Astrocyte of the hippocampus (primary cell): ENCODE data around the gene CCDC141.
A peak's percentile ranks its signal among the peaks of the same experiment; 100 is the strongest.
"Not testable (repeated sequence)": the region's sequence is repeated elsewhere in the genome, so short reads cannot be mapped to it uniquely, and the experiment has no call there.

Experiments used
- DNase-seq: peaks from one replicate; pipeline ENCODE4 v3.0.0; 2011; ENCODE audit warnings: low read depth, low spot score

The CCDC141 gene

GRCh38 chr2:179045602-179046001, 4.3 kb downstream of the CCDC141 start:
- DNase-seq, result not testable (repeated sequence)

DNA sequence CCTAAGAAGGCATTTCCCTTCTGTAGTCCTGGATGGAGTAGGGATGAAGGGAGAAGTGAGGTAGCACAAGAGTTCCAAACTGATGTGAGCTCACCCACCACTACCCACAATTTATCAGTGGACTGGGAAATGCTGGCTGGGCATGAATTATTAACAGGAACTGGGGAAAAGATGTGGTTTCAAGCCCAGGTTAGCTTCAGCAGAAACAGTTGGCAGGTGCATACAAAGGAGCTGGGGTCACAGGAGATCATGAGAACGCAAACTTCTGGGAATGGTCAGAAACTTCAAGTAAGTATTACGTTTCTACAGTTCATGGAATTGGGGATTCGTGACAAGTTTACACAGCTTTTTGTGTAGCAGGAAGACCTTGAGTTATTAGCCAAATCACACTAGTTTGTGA, 5.4 kb downstream of the CCDC141 start:
- DNase-seq, result no peak

GRCh38 chr2:179037807-179038206, 12.1 kb downstream of the CCDC141 start:
- DNase-seq, result no peak

DNA sequence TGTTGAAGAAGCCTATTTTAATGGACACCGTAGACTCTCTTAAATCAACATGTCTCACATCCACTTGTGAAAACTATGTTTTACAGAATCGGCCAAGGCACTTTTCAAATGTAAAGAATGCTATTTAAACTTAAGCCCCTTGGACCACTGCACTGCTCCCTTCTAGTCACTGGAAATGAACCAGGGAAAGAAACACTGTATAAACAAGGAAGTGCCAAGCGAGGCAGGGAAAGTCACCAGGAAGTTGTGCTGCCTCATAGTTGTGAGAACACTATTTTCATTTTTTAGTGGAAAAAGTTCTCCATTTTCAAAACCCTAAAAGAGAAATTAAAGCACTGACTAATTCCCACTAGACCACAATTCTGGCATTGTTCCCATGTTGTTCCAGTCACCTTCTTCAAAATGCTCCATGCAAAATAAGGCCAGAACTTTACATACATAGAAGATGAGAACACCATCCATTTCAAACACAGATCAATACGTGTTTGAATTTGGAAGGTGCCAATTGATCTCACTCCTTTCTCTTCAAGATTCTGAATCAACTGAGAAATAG, 13.5 kb downstream of the CCDC141 start:
- no peak for DNase-seq

GRCh38 chr2:179031731-179032408, 18.1 kb downstream of the CCDC141 start:
- no peak for DNase-seq

DNA sequence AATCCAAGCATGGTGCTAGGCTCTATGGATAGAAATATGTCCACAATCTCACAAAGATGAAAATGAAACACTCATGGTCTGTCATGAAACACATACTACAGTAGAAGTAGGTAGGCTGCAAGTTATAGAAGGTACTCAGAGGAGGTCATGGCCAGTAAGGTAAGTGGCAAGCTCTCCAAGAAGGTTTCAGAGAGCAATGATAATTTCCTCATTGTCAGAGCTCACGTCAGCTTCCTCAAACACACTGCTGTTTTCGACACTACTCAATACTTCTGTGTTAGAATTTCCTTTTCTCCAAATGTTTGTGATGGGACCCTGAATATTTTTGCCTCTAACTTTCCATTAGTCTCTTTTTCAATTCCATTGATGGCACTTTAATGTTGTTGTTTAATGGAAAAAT, 25.5 kb downstream of the CCDC141 start:
- no peak for DNase-seq

DNA sequence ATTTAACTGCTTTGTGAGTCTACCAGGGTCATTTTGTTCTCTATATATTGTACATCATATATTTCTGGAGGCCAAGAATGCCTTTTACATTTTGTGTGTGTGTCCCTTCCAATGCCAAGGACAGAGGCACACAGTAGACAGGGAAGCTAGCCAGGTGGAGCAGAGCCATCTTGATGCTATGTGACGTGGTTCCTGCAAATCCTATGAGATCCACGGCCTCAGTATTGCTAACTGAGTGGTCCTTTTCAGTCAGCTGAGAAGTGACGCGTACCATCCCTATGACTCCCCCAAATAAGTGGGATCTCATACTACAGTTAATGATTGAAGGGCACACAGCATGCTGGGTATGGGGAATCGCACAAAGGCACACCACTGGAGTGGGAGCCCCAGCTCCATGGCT, 27.3 kb downstream of the CCDC141 start:
- DNase-seq, result no peak

DNA sequence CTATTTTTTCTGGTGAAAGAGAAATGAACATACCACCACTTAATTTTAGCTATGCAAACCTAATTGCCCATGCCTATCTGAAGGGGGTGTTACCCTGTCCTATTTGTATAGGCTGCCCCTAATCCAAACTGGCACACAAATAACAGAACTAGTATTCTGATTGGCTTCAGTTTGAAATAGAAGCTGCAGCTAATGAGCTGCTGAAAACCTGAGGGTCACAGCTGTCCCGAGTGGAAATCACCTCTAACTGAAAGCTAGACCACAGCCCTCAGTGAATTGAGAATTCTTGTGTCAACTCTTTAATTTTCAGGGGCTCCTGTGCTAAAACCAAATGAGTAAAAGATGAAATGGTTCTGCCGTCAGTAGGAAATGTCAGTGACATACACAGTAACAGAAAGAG, 28.7 kb downstream of the CCDC141 start:
- no peak for DNase-seq

DNA sequence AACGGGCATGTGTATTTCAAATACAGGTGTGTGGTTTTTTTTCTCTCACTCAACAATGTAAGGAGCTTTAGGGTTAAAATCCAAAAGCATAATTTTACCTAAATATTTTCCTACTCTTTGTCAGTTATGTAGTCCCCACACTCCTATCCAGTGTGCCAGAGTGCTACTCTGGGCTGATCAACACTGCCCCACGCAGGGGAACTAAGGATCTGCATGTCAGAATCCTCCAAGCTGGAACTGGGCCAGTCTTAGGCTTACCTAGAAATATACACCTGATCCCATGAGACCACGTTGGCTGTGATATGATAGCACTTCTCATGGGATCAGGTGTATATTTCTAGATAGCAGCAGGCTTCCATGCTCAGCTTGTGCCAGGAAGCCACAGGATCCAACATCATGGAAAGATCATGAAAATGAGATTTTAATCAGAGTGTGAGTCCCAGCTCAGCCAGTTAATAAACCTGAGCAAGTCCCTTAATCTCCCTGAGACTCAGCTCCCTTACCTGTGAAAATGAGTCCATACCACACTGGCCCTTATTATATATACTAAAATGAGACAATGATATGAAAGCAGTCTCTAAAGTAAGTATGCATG, 29.7 kb downstream of the CCDC141 start:
- DNase-seq, result peak; percentile 10

DNA sequence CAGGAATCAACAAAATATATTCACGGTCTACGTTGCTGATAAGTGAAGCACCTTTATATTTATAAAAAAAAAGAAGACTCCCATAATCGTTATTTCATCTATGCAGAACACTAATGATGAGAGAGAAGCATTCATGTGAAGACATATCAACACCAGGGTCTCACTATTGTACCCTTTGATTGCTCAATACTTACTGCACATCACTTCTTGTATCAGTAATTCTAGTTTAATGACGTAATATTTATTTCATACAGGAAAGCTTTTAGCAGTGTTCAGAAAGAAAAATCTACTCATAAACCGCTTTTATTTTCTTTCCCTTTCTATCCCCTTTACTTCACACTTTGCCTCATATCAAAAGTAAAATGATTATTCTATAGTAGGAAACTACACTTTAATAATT, 30.7 kb downstream of the CCDC141 start:
- DNase-seq, result no peak

- no peak for DNase-seq
These were observed 32.1 kb downstream of the CCDC141 start for GRCh38 chr2:179017773-179018357.

DNA sequence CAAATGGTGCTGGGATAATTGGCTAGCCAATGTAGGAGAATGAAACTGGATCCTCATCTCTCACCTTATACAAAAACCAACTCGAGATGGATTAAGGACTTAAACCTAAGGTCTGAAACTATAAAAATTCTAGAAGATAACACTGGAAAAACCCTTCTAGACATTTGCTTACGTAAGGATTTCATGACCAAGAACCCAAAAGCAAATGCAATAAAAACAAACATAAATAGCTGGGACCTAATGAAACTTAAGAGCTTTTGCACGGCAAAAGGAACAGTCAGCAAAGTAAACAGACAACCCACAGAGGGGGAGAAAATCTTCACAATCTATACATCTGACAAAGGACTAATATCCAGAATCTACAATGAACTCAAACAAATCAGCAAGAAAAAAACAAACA, 35.7 kb downstream of the CCDC141 start:
- not testable (repeated sequence) for DNase-seq

GRCh38 chr2:179005976-179006375, 44.0 kb downstream of the CCDC141 start:
- DNase-seq, result no peak

- no peak for DNase-seq
These were observed 50.5 kb downstream of the CCDC141 start for GRCh38 chr2:178999476-178999875.

GRCh38 chr2:178998539-178998938, 51.4 kb downstream of the CCDC141 start:
- no peak for DNase-seq

- no peak for DNase-seq
These were observed 52.5 kb downstream of the CCDC141 start for GRCh38 chr2:178997477-178997876.

- DNase-seq, result no peak
These were observed 52.9 kb downstream of the CCDC141 start for GRCh38 chr2:178997067-178997466.

DNA sequence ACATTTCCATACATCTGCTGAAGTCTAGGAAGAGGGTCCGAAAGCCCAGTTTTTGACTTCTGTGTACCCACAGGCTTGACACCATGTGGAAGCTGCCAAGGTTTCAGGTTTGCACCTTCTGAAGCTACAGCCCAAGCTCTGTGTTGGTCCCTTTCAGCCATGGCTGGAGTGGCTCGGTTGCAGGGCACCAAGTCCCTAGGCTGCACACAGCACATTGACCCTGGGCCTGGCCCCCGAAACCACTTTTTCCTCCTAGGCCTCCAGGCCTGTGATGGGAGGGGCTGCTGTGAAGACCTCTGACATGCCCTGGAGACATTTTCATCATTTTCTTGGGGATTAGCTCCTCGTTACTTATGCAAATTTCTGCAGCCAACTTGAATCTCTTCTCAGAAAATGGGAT, 55.7 kb downstream of the CCDC141 start:
- no peak for DNase-seq

DNA sequence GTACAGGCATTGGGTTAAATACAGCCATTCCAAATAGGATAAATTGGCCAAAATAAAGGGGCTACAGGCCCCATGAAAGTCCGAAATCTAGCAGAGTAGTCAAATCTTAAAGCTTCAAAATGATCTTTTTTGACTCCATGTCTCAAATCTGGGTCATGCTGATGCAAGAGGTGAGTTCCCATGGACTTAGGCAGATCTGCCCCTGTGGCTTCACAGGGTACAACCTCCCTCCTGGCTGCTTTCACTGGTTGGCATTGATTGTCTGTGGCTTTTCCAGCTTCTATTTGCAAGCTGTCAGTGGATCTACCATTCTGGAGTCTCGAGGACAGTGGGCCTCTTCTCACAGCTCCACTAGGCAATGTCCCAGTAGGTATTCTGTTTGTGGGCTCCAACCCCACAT, 56.1 kb downstream of the CCDC141 start:
- no peak for DNase-seq

DNA sequence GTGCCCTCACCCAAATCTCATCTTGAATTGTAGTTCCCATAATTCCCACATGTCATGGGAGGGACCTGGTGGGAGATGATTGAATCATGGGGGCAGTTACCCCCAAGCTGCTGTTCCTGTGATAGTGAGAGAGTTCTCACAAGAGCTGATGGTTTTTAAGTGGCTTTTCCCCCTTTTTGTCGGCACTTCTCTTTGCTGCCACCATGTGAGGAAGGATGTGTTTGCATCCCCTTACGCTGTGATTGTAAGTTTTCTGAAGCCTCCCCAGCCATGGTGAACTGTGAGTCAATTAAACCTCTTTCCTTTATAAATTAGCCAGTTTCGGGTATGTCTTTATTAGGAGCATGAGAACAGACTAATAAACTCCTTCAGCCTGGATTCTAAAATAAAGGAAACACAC, 57.2 kb downstream of the CCDC141 start:
- peak; percentile 4 for DNase-seq

DNA sequence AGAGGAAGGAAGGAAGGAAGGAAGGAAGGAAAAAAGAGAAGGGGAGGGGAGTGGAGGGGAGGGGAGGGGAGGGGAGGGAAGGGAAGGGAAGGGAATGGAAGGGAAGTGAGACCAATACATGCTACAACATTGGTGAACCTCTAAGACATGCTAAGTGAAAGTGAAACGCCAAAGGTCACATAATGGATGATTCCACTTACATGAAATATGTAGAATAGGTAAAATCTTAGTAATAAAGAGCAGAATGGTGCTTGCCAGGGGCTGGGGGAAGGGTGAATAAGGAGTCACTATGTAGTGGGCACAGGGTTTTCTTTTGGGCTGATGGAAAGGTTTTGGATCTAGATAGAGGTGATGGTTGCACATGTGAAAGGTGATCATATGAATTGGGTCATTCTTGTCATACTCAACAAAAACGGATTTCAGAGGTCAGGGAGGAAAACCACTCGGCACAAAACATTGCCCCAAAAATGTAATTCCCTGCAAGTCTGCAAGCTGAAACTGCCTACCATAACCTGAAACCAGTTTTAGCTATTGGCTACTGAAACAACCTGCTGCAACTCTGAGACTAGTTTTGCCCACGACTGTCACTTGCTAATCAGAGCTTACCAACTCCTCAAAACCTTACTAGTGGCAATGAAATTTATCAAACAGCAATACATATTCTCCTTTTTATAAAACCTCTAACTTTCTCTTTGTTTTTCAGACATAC, 59.2 kb downstream of the CCDC141 start:
- DNase-seq, result no peak

GRCh38 chr2:178989424-178989823, 60.5 kb downstream of the CCDC141 start:
- DNase-seq, result not testable (repeated sequence)
